ENCODE measurements around the gene C12orf76. TPM values are rescaled to one million over a fixed set of nuclear protein-coding genes. Genes with fewer than 3 reads are reported as not detected.
"Not testable (repeated sequence)": the region's sequence is repeated elsewhere in the genome, so short reads cannot be mapped to it uniquely, and the experiment has no call there.

The C12orf76 gene
- total RNA-seq, 1 experiment from 2014 or later: 7.7 TPM

DNA sequence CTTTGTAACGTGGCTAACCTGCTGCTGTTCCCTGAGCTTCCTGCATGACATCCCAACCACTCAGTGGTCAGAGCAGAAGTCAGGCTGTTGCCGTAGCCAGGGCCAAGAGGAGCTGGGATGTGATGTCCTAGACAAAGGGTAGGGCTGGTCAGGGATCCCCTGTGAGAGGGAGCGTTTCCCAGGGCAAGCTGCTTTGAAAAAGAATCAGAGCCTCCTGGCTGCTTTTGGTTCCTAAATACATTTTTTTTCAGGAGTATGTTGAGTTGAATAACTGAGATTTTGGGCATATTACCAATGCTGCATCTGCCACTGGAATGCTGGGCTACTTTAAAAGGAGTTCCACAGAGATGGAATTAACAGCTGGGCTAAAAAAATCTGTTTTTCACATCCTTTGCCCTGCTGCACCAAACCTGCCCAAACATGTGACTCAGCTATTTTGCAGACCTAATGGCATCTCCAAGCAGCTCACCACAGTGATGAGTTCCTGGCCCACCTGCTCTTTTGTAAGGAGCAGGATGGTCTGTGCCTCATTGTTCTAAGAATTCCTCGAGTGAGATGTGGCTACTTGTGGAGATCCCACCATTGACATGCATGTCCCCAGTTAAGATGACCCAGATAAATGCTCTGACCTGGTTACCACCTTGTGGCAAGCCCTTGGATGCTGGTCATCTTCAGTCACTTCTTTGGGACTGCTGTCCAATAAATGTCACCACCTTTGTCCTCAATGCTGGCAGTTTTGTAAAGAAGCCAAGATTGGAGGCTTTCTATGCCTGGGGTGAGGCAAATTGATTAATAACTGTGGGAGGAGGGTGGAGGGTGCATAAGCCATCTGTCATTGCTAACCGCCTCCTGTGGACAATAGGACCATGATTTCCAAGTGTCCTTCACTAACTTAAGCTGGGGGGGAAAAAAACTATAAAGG, 25.0 kb downstream of the C12orf76 start:
- peak; percentile 92 for DNase-seq (ENCODE audit: low read depth)

DNA sequence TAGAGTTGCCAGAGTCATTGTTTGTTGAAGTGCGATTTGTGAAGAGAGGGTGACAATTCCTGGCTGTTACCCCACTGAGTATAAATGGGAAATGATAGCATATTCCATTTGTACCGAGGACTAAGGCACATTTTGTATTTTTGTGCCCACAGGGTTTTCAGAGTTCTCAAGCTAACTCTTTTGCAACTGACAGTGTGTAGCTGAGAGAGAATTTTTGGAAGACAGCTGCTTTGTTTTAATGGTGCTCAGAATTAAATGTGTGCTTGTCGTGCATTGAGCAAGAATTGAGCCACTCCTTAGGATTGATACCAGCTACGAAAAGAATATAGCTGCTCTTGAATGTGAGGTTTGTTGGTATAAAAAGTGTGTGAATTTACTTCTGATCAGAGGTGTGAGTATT, 27.4 kb downstream of the C12orf76 start:
- DNase-seq (ENCODE audit: low read depth): no peak

DNA sequence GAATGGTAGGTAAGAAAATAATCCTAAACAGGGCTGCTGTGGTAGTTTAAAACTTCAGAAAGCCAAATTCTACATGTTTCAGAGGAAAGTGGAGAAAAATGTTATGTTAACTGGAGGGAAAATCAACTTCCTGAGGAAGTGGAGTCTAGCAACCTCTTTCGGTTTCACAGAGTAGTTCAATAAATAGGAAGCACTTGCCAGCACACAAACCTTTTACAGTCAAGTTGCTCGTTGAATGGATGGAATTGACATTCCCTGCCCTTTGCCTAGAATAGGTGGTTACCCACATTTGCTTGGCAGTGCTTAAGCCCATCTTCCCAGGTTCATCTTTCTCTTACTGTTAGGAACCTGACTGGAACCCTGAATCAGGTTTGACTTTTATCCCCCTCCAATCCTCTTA, 33.2 kb downstream of the C12orf76 start:
- no peak for DNase-seq (ENCODE audit: low read depth)

DNA sequence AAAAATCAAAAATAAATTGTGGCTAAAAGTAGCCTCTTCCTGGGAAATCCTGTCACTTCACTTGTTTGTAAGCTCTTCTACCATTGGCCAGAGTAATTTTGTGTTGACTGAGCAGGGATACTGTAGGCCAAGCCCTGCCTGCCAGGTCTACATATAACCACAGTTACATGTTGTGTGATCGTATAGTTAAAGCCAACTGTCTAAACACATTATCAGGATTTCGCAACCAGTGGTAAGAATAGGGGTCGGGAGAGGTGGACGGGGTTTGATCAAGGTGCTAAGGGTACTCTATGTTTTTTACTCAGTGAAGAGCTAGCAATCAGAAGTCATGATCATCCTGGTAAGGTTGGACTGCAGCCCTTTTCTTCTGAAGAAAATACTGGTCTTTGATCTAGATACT, 35.7 kb downstream of the C12orf76 start:
- no peak for DNase-seq (ENCODE audit: low read depth)

- no peak for DNase-seq (ENCODE audit: low read depth)
Observed at GRCh38 chr12:110012137-110012536, 36.2 kb downstream of the C12orf76 start.

- DNase-seq (ENCODE audit: low read depth): no peak
Observed at GRCh38 chr12:110010853-110011723, 37.2 kb downstream of the C12orf76 start.

DNA sequence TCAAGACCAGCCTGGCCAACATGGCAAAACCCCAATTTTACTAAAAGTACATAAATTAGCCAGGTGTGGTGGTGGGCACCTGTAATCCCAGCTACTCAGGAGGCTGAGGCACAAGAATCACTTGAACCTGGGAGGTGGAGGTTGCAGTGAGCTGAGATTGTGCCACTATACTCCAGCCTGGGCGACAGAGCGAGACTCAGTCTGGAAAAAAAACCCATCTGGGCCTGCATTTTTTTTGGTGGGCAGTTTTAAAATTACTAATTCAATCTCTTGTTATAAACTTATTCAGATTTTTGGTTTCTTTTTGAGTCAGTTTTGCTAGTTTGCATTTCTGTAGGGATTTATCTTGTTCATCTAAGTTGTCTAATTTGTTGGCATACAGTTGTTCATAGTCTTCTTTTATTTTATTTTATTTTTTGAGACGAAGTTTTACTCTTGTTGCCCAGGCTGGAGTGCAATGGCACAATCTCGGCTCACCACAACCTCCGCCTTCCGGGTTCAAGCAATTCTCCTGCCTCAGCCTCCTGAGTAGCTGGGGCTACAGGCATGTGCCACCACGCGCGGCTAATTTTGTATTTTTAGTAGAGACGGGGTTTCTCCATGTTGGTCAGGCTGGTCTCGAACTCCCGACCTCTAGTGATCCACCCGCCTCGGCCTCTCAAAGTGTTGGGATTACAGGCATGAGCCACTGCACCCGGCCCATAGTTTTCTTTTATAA, 39.5 kb downstream of the C12orf76 start:
- not testable (repeated sequence) for DNase-seq (ENCODE audit: low read depth)

DNA sequence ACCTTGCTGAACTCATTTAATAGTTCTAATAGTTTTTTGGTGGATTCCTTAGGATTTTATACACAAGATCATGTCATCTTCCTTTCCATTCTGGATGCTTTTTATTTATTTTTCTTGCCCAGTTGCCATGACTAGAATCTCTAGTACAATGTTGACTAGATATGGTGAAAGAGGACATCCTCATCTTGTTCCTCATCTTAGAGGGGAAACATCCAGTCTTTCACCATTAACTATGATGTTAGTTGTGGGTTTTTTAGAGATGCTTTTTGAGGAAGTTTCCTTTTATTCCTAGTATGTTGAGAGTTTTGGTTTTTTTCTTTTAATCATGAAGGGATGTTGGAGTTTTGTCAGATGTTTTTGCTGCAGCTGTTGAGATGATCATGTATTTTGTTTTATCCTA, 40.4 kb downstream of the C12orf76 start:
- no peak for DNase-seq (ENCODE audit: low read depth)

DNA sequence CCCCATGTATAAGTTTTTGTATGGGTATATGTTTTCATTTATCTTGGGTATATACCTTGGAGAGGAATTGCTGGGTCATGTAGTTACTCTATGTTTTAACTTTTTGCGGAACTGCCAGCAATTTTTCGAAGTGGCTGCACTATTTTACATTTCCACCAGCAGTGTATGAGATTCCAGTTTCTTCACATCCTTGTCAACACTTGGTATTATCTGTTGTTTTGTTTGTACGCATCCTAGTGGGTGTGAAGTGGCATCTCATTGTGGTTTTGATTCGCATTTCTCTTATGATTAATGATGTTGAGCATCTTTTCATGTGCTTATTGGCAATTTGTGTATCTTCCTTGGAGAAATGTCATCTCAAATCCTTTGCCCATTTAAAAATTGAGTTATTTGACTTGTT, 42.2 kb downstream of the C12orf76 start:
- no peak for DNase-seq (ENCODE audit: low read depth)

DNA sequence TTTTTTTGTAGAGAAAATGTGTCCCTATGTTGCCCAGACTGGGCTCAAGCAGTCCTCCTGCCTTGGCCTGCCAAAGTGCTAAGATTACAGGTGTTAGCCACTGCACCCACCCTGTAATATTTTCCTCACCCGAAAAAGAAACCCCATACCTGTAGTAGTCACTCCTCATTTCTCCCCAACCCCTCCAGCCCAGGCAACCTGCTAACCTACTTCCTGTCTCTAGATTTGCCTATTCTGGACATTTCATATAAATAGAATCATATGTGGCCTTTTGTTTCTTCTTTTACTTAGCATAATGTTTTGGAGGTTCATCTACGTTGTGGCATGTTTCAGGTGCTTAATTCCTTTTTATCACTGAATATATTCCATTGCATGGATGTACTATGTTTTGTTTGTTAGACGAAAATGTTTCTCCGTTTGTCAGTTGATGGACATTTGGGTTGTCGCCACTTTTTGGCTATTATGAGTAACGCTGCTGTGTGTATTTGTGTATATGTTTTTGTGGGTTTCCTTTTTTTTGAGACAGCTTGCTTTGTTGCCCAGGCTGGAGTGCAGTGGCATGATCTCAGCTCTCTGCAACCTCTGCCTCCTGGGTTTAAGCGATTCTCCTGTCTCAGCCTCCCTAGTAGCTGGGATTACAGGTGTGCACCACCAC, 42.9 kb downstream of the C12orf76 start:
- DNase-seq (ENCODE audit: low read depth): no peak

DNA sequence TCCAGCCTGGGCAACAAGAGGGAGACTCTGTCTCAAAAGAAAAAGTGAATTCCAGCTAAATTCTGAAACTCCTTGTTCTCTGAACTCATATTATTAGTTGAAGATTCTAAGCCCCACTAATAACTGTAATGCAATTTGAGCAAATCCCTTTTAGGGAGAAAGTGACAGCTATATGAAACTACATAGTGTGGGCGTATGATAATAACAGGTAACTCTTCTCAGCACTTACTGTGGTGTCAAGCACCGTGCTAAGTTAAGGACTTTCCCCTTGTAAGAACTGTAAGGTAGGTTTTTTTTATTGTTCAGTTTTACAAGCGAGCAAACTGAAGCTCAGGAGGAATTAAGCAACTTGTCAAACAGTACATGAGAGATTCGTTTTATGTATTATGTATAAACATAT, 43.7 kb downstream of the C12orf76 start:
- DNase-seq (ENCODE audit: low read depth): no peak

- DNase-seq (ENCODE audit: low read depth): no peak
Observed at GRCh38 chr12:110002676-110003515, 45.4 kb downstream of the C12orf76 start.

DNA sequence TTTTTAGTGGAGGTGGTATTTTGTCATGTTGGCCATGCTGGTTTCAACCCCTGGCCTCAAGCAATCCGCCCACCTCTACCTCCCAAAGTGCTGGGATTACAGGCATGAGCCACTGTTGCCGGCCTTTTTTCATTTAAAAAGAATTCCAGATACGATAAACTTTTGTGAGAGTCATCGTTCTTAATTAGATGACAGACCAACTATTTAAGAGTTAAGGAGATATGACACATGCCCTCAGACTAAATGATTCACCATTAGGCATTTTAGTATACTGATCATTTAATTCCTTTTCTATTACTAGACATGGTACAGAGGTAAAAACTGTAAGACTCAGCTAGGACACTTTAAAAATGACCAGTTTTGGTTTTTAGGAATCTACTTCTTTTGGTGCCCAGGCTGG, 46.7 kb downstream of the C12orf76 start:
- peak; percentile 75 for DNase-seq (ENCODE audit: low read depth)

DNA sequence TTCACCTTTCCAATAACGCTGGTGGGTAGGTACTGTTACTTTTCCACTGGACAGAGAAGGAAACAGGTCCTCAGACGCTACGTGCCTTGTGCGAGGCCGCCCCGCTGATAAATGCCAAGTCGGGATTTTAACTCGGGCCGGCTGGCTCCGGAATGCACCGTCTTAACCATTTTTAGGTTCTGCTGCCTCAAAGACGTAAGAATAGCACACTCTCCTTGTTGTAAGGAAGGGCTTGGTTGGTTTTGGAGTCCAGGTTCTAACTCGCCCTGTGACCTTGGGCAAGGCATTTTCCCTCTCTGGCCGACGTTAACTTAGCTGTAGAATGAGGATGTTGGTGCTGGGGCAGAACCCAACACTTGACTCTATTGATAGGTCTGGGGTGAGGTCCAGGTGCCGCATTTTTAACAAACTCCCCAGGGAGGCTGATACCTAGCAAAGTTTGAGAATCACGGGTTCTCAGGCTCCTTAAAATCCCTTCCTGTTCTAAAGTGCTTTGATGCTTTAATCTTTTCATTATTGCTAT, 48.3 kb downstream of the C12orf76 start:
- no peak for DNase-seq (ENCODE audit: low read depth)

DNA sequence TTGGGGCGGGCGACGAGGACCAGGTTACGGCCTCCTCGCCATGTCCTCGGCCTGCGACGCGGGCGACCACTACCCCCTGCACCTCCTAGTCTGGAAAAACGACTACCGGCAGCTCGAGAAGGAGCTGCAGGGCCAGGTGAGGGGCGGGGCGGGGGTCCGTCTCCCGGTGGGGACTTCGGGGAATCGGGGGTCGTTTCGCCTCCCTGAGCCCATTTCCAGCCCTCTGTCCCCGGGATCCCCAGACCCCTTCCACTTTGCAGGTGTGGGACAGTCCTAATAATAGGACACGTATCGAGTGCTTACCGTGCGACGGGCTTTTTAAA, 48.7 kb downstream of the C12orf76 start:
- DNase-seq (ENCODE audit: low read depth): no peak

DNA sequence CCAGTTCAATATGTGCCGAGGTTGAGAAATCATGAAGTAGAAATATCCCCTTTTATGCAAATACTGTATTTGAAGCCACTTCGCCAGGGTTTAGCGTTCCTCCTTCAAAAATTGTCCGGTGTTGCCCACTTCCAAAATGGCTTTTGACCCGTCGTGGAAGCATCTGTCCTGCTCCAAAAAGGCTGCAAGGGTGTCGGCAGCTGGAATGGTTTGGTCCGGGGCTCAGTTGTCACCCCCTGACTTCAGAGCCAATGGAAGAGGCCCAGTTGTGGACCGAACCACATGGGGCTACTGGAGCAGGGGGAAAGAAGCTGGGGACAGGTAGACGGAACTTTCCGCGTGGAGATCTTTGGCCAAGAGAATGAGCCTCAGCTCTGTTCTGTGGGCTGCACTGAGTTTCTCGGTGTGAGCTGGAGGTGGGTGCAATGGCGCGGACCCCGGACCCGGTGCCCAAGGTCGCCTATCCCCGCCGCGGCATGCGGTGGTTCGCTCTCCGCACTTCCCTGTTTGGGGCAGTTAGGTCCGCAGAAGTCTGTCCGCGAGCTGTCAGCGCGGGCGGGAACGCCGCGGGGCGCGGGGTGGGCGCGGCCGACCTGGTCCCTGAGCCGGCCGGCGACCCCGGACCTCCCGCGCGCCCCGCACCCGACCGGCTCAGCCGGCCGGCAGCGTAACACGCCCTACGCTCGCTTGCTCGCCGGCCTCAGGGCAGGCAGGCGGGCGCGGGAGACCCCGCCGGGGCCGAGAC, 49.2 kb downstream of the C12orf76 start, which contains the start of gene ANKRD13A:
Gene ANKRD13A, plus strand, starts transcription at position 527 of the 745 bp plus-strand sequence. CDS start 259 bp downstream, outside the sequence.
- peak; percentile 95 for DNase-seq (ENCODE audit: low read depth)

GRCh38 chr12:109998241-109998903, 50.0 kb downstream of the C12orf76 start:
- DNase-seq (ENCODE audit: low read depth): peak; percentile 93

DNA sequence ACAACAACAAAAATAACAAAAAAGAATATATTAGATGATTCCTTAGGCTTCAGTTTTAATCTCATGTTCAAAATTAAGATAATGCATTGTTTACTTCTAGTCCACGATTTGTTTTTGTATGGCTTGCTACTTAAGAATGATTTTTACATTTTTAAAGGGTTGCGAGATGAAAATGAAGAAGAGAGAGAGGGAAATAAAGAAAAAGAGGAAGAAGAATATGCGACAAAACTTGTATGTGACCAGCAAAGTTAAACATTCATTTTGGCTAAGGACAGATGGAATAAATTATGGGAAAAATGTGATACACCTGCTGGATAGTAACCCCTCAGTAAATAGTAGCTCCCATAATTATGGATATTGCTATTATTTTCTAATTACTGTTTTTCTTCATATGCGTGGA, 50.9 kb downstream of the C12orf76 start:
- DNase-seq (ENCODE audit: low read depth): no peak

DNA sequence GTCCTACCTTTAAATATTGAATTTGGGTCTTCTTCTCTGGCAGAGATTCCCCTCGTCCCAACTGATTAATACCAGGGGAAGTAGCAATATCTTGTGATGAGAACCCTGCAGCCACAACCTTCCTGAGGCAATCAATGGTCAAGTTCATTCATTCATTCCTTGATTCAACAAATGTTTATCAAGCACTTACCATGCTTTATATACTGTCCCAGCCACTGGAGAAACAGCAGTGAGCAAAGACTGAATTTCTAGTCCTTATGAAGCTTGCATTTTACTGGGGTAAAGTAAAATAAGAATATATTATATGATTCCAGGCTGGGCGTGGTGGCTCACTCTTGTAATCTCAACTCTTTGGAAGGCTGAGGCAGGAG, 51.9 kb downstream of the C12orf76 start:
- DNase-seq (ENCODE audit: low read depth): no peak
